Measurements from ENCODE around the gene RNU5D-1. TPM values are rescaled to one million over a fixed set of nuclear protein-coding genes. Genes with fewer than 3 reads are reported as not detected.

The RNU5D-1 gene
- total RNA-seq, 2 experiments from 2014 or later: not detected

DNA sequence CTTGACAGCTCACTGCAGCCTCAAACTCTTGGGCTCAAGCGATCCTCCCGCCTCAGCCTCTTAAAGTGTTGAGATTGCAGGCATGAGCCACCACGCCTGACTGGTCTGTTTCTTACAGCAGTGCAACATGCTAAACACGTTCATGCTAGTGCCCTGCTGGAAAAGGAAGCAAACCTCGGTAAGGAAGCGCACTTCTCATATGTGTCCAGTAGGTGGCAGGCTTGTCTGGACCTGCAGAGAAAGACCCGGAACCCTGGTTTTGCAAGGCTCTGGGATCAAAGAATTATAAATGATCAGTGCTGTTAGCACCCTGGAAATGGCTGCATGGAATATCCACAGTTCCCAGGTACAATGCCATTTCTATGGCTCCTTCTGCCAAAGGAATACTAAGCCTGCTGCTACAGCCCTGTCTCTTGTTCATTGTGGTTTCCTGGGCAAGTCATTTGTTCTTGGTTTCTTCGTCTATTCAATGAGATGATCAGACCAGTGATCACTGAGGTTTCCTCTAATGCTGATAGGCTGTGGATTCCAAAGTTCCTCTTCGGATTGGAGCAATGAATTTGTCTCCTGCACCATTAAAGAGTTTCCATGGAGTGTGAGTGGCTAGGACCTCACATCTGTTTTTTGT is 15.9 kb downstream of the RNU5D-1 start:
- Mint-ChIP-seq H3K4me1 (ENCODE audit: low read depth) (peaks cover 44% of the 10 kb centered on the region), H3K9me3 (no peaks in the 10 kb centered on the region), H3K36me3 (ENCODE audit: low read depth) (no peaks in the 10 kb centered on the region), H3K27me3 (no peaks in the 10 kb centered on the region), H3K27ac (peak overlapping the region; percentile 78), H3K4me3 (peak overlapping the region; percentile 69)
- Histone ChIP-seq H3K36me3 (ENCODE audit: insufficient read depth, low read length) (no peaks in the 10 kb centered on the region), H3K27ac (ENCODE audit: low read depth in 1 of 2, low read length in 2 of 2) (no peak overlapping the region), H3K27me3 (ENCODE audit: control insufficient read depth in 1 of 2, insufficient read depth in 2 of 2, low read length in 2 of 2) (no peaks in the 10 kb centered on the region), H3K9me3 (ENCODE audit: control insufficient read depth in 1 of 2, insufficient read depth in 1 of 2, low read length in 2 of 2) (no peaks in the 10 kb centered on the region), H3K4me3 (ENCODE audit: low read length) (peak overlapping the region; percentile 20), H3K4me1 (ENCODE audit: insufficient read depth, low read length) (peaks cover 44% of the 10 kb centered on the region)
- peak; percentile 48 to 88 (median 56) for DNase-seq
- ChIA-PET CTCF (interaction anchor here (0.6 to 0.7 kb wide), 2 partner anchors 10 to 18 kb away, joined by 3 read pairs; no protein-coding TSS in a partner anchor), POLR2A (interaction anchor here (1.3 kb wide), 1 partner anchor 13 kb away, joined by 3 read pairs; no protein-coding TSS in a partner anchor)
- peak; percentile 93 for ATAC-seq (ENCODE audit: poor library complexity)
- TF ChIP-seq, protein P1, sequence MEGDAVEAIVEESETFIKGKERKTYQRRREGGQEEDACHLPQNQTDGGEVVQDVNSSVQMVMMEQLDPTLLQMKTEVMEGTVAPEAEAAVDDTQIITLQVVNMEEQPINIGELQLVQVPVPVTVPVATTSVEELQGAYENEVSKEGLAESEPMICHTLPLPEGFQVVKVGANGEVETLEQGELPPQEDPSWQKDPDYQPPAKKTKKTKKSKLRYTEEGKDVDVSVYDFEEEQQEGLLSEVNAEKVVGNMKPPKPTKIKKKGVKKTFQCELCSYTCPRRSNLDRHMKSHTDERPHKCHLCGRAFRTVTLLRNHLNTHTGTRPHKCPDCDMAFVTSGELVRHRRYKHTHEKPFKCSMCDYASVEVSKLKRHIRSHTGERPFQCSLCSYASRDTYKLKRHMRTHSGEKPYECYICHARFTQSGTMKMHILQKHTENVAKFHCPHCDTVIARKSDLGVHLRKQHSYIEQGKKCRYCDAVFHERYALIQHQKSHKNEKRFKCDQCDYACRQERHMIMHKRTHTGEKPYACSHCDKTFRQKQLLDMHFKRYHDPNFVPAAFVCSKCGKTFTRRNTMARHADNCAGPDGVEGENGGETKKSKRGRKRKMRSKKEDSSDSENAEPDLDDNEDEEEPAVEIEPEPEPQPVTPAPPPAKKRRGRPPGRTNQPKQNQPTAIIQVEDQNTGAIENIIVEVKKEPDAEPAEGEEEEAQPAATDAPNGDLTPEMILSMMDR (IDR thresholded peaks at IDR 0.05): peak; percentile 98
- intact Hi-C loops (cut with DNase I, micrococcal nuclease): loop anchor here (1.0 to 10.0 kb wide), 5 partner anchors 14 to 870 kb away; partner anchors contain the start of genes TESK2 (in 2 of the 2) and NASP (in 1 of the 2)

DNA sequence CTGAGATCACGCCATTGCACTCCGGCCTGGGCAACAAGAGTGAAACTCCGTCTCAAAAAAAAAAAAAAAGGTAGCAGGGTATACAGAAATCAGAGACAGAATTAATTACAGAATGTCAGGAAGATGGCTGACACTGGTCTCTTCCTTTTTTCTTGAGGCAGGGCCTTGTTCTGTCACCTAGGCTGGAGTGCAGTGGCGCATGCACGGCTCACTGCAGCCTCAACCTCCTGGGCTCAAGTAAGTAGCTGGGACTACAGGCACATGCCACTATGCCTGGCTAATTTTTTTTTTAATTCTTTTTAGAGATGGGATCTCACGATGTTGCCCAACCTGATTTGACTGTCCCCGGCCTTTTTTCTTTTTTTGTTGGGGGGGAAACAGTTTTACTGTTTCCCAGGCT is 16.4 kb downstream of the RNU5D-1 start:
- Histone ChIP-seq H3K9me3 (ENCODE audit: control insufficient read depth in 1 of 2, insufficient read depth in 1 of 2, low read length in 2 of 2) (no peaks in the 10 kb centered on the region), H3K4me3 (ENCODE audit: low read length) (no peak overlapping the region), H3K4me1 (ENCODE audit: insufficient read depth, low read length) (peaks cover 39% of the 10 kb centered on the region), H3K27ac (ENCODE audit: low read depth in 1 of 2, low read length in 2 of 2) (no peak overlapping the region), H3K27me3 (ENCODE audit: control insufficient read depth in 1 of 2, insufficient read depth in 2 of 2, low read length in 2 of 2) (no peaks in the 10 kb centered on the region), H3K36me3 (ENCODE audit: insufficient read depth, low read length) (no peaks in the 10 kb centered on the region)
- DNase-seq (no peak), ATAC-seq (ENCODE audit: poor library complexity) (no peak)
- Mint-ChIP-seq H3K27me3 (no peaks in the 10 kb centered on the region), H3K4me3 (no peak overlapping the region), H3K36me3 (ENCODE audit: low read depth) (no peaks in the 10 kb centered on the region), H3K9me3 (no peaks in the 10 kb centered on the region), H3K4me1 (ENCODE audit: low read depth) (peaks cover 41% of the 10 kb centered on the region), H3K27ac (peak overlapping the region; percentile 78)
- CTCF ChIA-PET: interaction anchor here (0.7 kb wide), 1 partner anchor 10 kb away, joined by 3 read pairs; no protein-coding TSS in a partner anchor
- TF ChIP-seq, protein P1 (IDR thresholded peaks at IDR 0.05): no peak
- POLR2A ChIA-PET: interaction anchor here (0.7 kb wide), 1 partner anchor 1655 kb away, joined by 4 read pairs; no protein-coding TSS in a partner anchor
- intact Hi-C loops (cut with DNase I, micrococcal nuclease): loop anchor here in 1 of 2 experiments (2.0 to 10.0 kb wide), 2 partner anchors 14 to 870 kb away; partner anchors contain the start of gene NASP

GRCh38 chr1:44713321-44713781 is 17.6 kb downstream of the RNU5D-1 start:
- Mint-ChIP-seq H3K9me3 (no peaks in the 10 kb centered on the region), H3K36me3 (ENCODE audit: low read depth) (no peaks in the 10 kb centered on the region), H3K27me3 (no peaks in the 10 kb centered on the region), H3K4me3 (no peak overlapping the region), H3K4me1 (ENCODE audit: low read depth) (peaks cover 33% of the 10 kb centered on the region), H3K27ac (no peak overlapping the region)
- H3K36me3 ChIP-seq (ENCODE audit: insufficient read depth, low read length): no peaks in the 10 kb centered on the region
- no peak overlapping the region for H3K4me3 ChIP-seq (ENCODE audit: low read length)
- ChIA-PET CTCF (interaction anchor here (1.1 kb wide), 1 partner anchor 15 kb away, joined by 4 read pairs; no protein-coding TSS in a partner anchor), POLR2A (interaction anchor here (1.1 kb wide), 1 partner anchor 106 kb away, joined by 3 read pairs; no protein-coding TSS in a partner anchor)
- no peak overlapping the region for H3K27ac ChIP-seq (ENCODE audit: low read depth in 1 of 2, low read length in 2 of 2)
- TF ChIP-seq, protein P1 (IDR thresholded peaks at IDR 0.05): no peak
- ATAC-seq (ENCODE audit: poor library complexity) (no peak), DNase-seq (no peak)
- intact Hi-C loops (cut with DNase I, micrococcal nuclease): loop anchor here in 1 of 2 experiments (10.0 kb wide), 1 partner anchor 871 kb away; the partner anchor contains the start of gene NASP
- H3K27me3 ChIP-seq (ENCODE audit: control insufficient read depth in 1 of 2, insufficient read depth in 2 of 2, low read length in 2 of 2): no peaks in the 10 kb centered on the region
- H3K9me3 ChIP-seq (ENCODE audit: control insufficient read depth in 1 of 2, insufficient read depth in 1 of 2, low read length in 2 of 2): no peaks in the 10 kb centered on the region
- H3K4me1 ChIP-seq (ENCODE audit: insufficient read depth, low read length): peaks cover 30% of the 10 kb centered on the region
